ENCODE data around the gene UBE2I.
"Not testable (repeated sequence)": the region's sequence is repeated elsewhere in the genome, so short reads cannot be mapped to it uniquely, and the experiment has no call there.

UBE2I gene

GRCh38 chr16:1263591-1264344, 45.7 kb upstream of the UBE2I start:
- H3K36me3 ChIP-seq (ENCODE audit: insufficient read depth, insufficient read length, low read length) = no peaks in the 10 kb centered on the region
- no peaks in the 10 kb centered on the region; the same call in 1 of the 2 replicates for H3K9me3 ChIP-seq (ENCODE audit: insufficient read depth, low read length)
- DNase-seq (ENCODE audit: low read depth, low spot score) = no peak
- H3K9ac ChIP-seq (ENCODE audit: insufficient read length, low read depth) = peak overlapping the region; percentile 1
- peaks cover 48% of the 10 kb centered on the region for H3K27me3 ChIP-seq (ENCODE audit: insufficient read depth, insufficient read length)
- no peak overlapping the region for H3K4me3 ChIP-seq (ENCODE audit: insufficient read length, low read depth)
- H3K4me1 ChIP-seq (ENCODE audit: insufficient read depth, insufficient read length) = no peaks in the 10 kb centered on the region
- TF ChIP-seq YY1 (IDR thresholded peaks at IDR 0.05; ENCODE audit: insufficient read depth, insufficient read length) (no peak), SUZ12 (IDR thresholded peaks at IDR 0.05; ENCODE audit: extremely low read depth, insufficient read depth, insufficient read length) (no peak), ZNF274 (IDR thresholded peaks at IDR 0.05; ENCODE audit: low read depth, low read length) (no peak)

- no peaks in the 10 kb centered on the region for H3K4me1 ChIP-seq (ENCODE audit: insufficient read depth, insufficient read length)
- H3K4me3 ChIP-seq (ENCODE audit: insufficient read length, low read depth) = no peak overlapping the region
- TF ChIP-seq SUZ12 (IDR thresholded peaks at IDR 0.05; ENCODE audit: extremely low read depth, insufficient read depth, insufficient read length) (no peak), ZNF274 (IDR thresholded peaks at IDR 0.05; ENCODE audit: low read depth, low read length) (no peak), YY1 (IDR thresholded peaks at IDR 0.05; ENCODE audit: insufficient read depth, insufficient read length) (no peak)
- no peak for DNase-seq (ENCODE audit: low read depth, low spot score)
- peaks cover 40% of the 10 kb centered on the region for H3K27me3 ChIP-seq (ENCODE audit: insufficient read depth, insufficient read length)
- no peaks in the 10 kb centered on the region; the same call in 1 of the 2 replicates for H3K9me3 ChIP-seq (ENCODE audit: insufficient read depth, low read length)
- H3K9ac ChIP-seq (ENCODE audit: insufficient read length, low read depth) = no peak overlapping the region
- H3K36me3 ChIP-seq (ENCODE audit: insufficient read depth, insufficient read length, low read length) = no peaks in the 10 kb centered on the region
Measured at GRCh38 chr16:1264345-1265089, 44.9 kb upstream of the UBE2I start.

GRCh38 chr16:1265090-1265630, 44.3 kb upstream of the UBE2I start:
- H3K4me1 ChIP-seq (ENCODE audit: insufficient read depth, insufficient read length) = no peaks in the 10 kb centered on the region

GRCh38 chr16:1265826-1266225, 43.6 kb upstream of the UBE2I start:
- TF ChIP-seq YY1 (IDR thresholded peaks at IDR 0.05; ENCODE audit: insufficient read depth, insufficient read length) = no peak
- TF ChIP-seq ZNF274 (IDR thresholded peaks at IDR 0.05; ENCODE audit: low read depth, low read length) = no peak
- no peak for TF ChIP-seq SUZ12 (IDR thresholded peaks at IDR 0.05; ENCODE audit: extremely low read depth, insufficient read depth, insufficient read length)
- Histone ChIP-seq H3K36me3 (ENCODE audit: insufficient read depth, insufficient read length, low read length) (no peaks in the 10 kb centered on the region), H3K9me3 (ENCODE audit: insufficient read depth, low read length) (no peaks in the 10 kb centered on the region; the same call in 1 of the 2 replicates), H3K4me1 (ENCODE audit: insufficient read depth, insufficient read length) (no peaks in the 10 kb centered on the region), H3K4me3 (ENCODE audit: insufficient read length, low read depth) (no peak overlapping the region), H3K27me3 (ENCODE audit: insufficient read depth, insufficient read length) (peaks cover 27% of the 10 kb centered on the region), H3K9ac (ENCODE audit: insufficient read length, low read depth) (no peak overlapping the region)
- no peak for DNase-seq (ENCODE audit: low read depth, low spot score)

More at GRCh38 chr16:1265090-1265630, 44.3 kb upstream of the UBE2I start:
- no peaks in the 10 kb centered on the region; the same call in 1 of the 2 replicates for H3K9me3 ChIP-seq (ENCODE audit: insufficient read depth, low read length)
- no peak for DNase-seq (ENCODE audit: low read depth, low spot score)
- H3K27me3 ChIP-seq (ENCODE audit: insufficient read depth, insufficient read length) = peaks cover 34% of the 10 kb centered on the region
- no peaks in the 10 kb centered on the region for H3K36me3 ChIP-seq (ENCODE audit: insufficient read depth, insufficient read length, low read length)
- no peak overlapping the region for H3K4me3 ChIP-seq (ENCODE audit: insufficient read length, low read depth)
- H3K9ac ChIP-seq (ENCODE audit: insufficient read length, low read depth) = no peak overlapping the region
- TF ChIP-seq SUZ12 (IDR thresholded peaks at IDR 0.05; ENCODE audit: extremely low read depth, insufficient read depth, insufficient read length) (no peak), ZNF274 (IDR thresholded peaks at IDR 0.05; ENCODE audit: low read depth, low read length) (no peak), YY1 (IDR thresholded peaks at IDR 0.05; ENCODE audit: insufficient read depth, insufficient read length) (no peak)

- H3K9me3 ChIP-seq (ENCODE audit: insufficient read depth, low read length); DNase-seq (ENCODE audit: low read depth, low spot score); H3K4me3 ChIP-seq (ENCODE audit: insufficient read length, low read depth); H3K4me1 ChIP-seq (ENCODE audit: insufficient read depth, insufficient read length); H3K9ac ChIP-seq (ENCODE audit: insufficient read length, low read depth); H3K36me3 ChIP-seq (ENCODE audit: insufficient read depth, insufficient read length, low read length): not testable (repeated sequence)
- peaks cover 29% of the 10 kb centered on the region for H3K27me3 ChIP-seq (ENCODE audit: insufficient read depth, insufficient read length)
Measured at GRCh38 chr16:1269418-1269817, 40.0 kb upstream of the UBE2I start.

- no peaks in the 10 kb centered on the region for H3K4me1 ChIP-seq (ENCODE audit: insufficient read depth, insufficient read length)
- H3K9ac ChIP-seq (ENCODE audit: insufficient read length, low read depth) = no peak overlapping the region
- DNase-seq (ENCODE audit: low read depth, low spot score) = no peak
- TF ChIP-seq ZNF274 (IDR thresholded peaks at IDR 0.05; ENCODE audit: low read depth, low read length) (no peak), SUZ12 (IDR thresholded peaks at IDR 0.05; ENCODE audit: extremely low read depth, insufficient read depth, insufficient read length) (no peak), YY1 (IDR thresholded peaks at IDR 0.05; ENCODE audit: insufficient read depth, insufficient read length) (no peak)
- no peaks in the 10 kb centered on the region for H3K36me3 ChIP-seq (ENCODE audit: insufficient read depth, insufficient read length, low read length)
- H3K27me3 ChIP-seq (ENCODE audit: insufficient read depth, insufficient read length) = peaks cover 21% of the 10 kb centered on the region
- no peaks in the 10 kb centered on the region; the same call in 1 of the 2 replicates for H3K9me3 ChIP-seq (ENCODE audit: insufficient read depth, low read length)
- H3K4me3 ChIP-seq (ENCODE audit: insufficient read length, low read depth) = no peak overlapping the region
Measured at GRCh38 chr16:1271380-1271723, 38.1 kb upstream of the UBE2I start.

GRCh38 chr16:1271724-1272413, 37.6 kb upstream of the UBE2I start:
- DNase-seq (ENCODE audit: low read depth, low spot score); H3K9ac ChIP-seq (ENCODE audit: insufficient read length, low read depth): not testable (repeated sequence)
- H3K27me3 ChIP-seq (ENCODE audit: insufficient read depth, insufficient read length) = peaks cover 17% of the 10 kb centered on the region

More at GRCh38 chr16:1271724-1272413, 37.6 kb upstream of the UBE2I start:
- H3K36me3 ChIP-seq (ENCODE audit: insufficient read depth, insufficient read length, low read length); H3K4me1 ChIP-seq (ENCODE audit: insufficient read depth, insufficient read length); H3K4me3 ChIP-seq (ENCODE audit: insufficient read length, low read depth); H3K9me3 ChIP-seq (ENCODE audit: insufficient read depth, low read length): not testable (repeated sequence)
